DND-41 (cell line): ENCODE results near the gene STAP1.
A peak's percentile ranks its signal among the peaks of the same experiment; 100 is the strongest.

Experiments used
- EZH2 ChIP-seq: IDR thresholded peaks from 3 replicates; pipeline ENCODE4 v1.6.1; 2012; ENCODE audit warnings: borderline replicate concordance, low read depth, mild to moderate bottlenecking, moderate library complexity, low read length, inconsistent platforms; ENCODE audit not compliant: severe bottlenecking
- TF ChIP-seq, protein P1 (sequence below): IDR thresholded peaks from 2 replicates; pipeline ENCODE4 v1.5.1; 2012; ENCODE audit warnings: borderline replicate concordance, low read length, moderate library complexity, mild to moderate bottlenecking; ENCODE audit not compliant: poor library complexity, severe bottlenecking; ENCODE audit errors: extremely low read depth

DNA sequence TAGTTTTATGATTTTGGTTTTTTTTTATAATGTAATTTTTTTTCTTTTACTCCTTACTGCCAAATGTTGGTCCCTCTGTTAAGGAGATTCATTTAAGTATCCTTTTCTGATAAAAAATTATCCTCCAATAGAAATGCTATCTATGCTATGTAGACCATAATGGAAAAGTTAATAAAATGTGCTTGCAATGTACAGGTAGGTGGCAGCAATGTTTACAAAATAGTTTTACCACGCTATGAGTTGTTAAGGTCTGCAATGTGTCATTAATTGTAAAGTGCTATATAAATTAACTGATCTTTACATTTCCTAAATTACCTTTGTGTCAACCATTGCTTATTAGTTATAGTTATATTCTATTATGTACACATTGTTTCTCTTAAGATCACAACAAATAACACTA, 9.4 kb upstream of the STAP1 start:
- TF ChIP-seq, protein P1, sequence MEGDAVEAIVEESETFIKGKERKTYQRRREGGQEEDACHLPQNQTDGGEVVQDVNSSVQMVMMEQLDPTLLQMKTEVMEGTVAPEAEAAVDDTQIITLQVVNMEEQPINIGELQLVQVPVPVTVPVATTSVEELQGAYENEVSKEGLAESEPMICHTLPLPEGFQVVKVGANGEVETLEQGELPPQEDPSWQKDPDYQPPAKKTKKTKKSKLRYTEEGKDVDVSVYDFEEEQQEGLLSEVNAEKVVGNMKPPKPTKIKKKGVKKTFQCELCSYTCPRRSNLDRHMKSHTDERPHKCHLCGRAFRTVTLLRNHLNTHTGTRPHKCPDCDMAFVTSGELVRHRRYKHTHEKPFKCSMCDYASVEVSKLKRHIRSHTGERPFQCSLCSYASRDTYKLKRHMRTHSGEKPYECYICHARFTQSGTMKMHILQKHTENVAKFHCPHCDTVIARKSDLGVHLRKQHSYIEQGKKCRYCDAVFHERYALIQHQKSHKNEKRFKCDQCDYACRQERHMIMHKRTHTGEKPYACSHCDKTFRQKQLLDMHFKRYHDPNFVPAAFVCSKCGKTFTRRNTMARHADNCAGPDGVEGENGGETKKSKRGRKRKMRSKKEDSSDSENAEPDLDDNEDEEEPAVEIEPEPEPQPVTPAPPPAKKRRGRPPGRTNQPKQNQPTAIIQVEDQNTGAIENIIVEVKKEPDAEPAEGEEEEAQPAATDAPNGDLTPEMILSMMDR = peak; percentile 77
- no peak for TF ChIP-seq EZH2
